ENCODE measurements around the gene CSMD2.
"Not testable (repeated sequence)": the region's sequence is repeated elsewhere in the genome, so short reads cannot be mapped to it uniquely, and the experiment has no call there.

The CSMD2 gene

DNA sequence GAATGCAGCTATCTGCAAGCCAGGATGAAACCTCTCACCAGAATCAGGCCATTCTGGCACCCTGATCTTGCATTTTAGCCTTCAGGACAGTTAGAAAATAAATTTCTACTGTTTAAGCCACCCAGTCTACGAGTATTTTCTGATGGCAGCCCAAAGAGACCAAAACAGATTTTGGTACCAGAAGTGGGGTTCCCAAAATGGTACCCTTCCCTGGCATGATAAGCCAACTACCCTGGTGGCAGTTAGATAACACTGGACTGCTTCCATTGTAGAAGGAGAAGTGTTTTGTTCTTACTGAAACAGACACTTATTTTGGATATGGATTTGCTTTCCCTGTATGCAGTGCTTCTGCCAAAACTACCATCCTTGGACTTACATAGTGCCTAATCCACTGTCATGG, 115.0 kb downstream of the CSMD2 start:
- DNase-seq = no peak

DNA sequence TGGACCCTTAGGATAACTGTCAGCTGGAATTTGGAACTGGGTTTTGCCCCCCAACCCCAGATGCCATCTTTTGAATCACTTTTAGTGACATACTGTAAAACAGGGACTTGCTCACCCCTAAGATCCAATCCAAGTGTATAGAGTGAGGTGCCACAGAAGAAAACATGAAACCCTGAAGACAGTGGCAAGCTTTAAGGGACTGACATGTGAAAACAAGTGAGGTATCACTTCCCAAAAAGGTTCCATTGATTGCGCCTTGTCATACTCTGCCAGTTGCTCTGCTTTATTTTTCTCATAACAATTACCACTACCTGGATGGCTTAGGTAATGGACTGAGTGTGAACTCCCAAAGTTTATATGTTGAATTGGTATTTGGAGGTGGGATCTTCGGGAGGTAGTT, 115.6 kb downstream of the CSMD2 start:
- DNase-seq = no peak

DNA sequence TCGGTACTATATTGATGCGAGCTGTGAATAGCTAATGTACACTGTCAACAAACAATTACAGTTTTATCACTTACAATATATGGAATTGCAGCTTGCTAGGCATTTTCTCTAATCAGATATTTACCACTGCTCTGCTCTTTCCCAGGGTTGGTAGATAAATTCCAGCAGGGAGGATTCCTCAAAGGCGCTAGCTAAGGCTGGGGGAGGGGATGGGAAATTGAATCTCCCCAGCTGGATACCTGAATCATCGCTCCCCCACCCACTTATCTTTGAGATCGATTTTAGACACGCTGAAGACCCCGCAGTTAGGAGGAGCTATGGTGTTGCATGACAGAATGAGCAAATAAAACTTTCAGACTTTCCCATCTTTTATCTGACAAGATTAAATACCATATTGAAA, 127.2 kb downstream of the CSMD2 start:
- no peak for DNase-seq

DNA sequence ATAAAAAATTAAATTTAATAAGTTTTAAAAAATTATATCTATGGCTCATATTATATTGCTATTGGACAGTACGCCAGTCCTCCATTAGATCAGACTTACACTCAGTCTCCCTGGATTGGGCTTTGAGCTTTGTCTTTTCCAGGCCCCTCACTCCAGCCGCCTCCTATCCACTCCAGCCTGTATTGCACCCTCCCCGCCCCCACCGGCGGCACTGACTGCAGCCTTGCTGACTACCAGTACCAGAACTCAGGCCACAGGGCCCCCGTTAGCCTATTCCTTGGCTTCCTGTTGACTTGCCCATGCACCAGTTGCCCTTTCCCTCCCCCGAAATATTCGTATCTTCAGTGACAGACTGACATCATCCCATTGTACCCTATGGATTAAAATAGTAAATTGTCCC, 127.9 kb downstream of the CSMD2 start:
- no peak for DNase-seq

DNA sequence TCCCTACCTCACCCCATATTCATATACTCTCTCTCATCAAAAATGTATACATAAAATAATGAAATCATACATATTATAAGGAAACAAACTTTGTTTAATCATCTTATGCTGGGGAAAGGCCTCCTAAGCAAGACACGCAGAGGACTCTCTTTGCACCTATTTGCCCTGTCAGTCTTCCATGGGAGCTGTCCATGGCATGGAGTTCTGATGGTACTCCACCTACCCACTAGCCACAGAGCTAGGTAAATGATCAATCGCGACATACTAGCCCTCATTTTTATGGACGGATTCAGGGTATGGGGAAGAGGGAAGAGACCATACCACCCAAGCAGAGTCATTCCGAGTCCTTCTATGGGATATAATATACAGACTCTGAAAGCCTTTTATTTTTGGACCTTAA, 131.0 kb downstream of the CSMD2 start:
- no peak for DNase-seq

DNA sequence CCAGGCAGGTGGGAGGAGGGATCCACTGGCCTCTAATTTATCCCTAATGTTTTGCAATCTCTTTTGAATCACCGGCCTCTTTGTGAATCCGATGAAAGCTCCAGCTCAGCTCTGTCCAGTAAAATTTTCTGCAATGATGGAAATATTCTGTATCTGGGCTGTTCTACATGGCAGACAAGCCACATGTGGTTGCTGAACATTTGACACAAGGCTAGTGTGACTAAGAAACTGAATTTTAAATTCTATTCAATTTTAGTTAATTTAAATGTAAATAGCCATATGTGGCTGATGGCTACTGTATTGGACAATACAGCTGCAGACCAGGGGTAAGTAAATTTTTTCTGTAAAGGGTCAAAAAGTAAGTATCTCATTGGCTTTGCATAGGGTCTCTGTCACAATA, 135.1 kb downstream of the CSMD2 start:
- DNase-seq = no peak

DNA sequence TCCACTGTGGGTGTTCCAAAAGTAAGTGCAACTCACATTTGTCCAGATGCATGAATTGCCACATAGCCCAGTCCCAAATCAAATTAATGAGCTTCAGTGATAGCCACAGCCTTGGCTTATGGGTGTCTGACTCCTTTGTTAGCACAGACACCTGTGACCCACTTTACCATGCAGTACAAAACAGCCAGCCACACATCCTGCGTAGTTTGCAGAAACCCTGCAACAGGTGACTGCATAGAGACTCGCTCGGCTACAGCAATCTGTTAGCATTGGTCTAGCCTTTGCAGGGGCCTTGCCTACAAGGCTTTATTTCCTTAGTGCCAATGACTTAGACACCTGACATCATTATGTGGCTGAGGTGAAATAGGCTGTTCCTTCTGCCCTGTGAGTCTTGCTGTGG, 135.5 kb downstream of the CSMD2 start:
- DNase-seq = no peak

DNA sequence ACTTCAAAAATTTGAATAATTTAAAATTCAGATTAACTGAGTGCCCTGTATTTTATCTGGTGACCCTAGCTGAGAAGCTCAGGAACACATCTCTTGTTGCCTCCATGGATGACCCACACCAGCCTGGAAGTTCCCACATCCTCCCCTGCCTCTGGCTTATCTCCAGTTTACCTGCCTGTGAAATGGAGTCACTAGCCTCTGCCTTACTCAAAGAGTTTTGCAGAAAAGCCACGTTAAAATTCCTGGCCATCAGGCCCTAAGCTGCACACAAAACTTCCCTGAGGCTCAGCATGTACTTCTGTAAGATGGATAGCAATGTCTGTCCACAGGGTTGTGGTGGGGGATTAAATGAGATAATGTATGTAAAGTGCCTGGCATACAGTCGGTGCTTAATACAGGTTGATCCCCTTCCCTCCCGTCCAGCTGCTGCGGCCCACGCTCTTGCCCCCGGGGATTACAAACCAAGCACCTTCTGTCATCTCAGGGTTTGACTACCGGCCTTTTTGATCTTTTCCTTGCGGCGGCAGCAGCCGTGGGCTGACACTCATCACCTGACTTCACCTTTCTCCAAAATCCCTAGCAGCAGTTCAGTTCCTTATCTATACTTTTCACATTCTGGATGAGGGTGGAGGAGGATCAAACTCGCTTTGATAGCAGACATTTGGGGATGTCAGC, 136.5 kb downstream of the CSMD2 start:
- DNase-seq = no peak

DNA sequence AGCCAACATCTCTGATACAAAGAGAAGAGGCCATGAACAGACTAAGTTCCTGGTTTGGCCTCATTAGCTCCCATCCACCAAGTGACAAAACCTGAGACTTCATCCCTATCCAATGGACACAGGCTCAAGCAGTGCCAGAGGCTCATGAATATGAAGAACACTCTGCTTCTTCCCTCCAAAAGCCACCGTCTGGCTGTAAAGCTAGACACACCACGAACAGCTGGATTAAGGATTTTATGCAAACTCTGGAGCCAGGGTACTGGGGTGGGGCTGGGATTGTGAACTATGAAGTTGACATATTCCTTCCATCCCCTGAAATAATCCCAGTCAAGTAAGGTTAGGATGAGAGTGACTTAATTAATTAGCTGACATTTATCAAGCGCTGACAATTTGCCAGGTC, 139.4 kb downstream of the CSMD2 start:
- DNase-seq = no peak

DNA sequence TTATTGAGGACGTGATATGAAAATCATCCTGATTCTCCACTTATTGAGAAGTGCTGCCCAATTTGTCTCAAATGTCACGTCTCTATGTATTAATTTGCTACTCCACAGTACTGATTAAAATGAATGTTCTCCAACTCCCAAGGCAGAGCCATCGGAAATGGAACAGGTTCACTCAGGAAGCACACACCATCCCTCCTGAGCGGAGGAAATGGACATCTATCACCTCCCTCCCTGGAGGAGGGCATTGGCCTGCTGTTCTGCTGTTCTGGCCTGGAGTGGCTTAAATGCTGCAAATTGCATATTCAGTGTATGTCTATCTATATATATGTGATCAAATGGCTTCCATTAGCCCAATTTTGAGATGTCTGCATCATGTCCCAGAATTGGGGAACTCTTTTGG, 140.5 kb downstream of the CSMD2 start:
- no peak for DNase-seq

DNA sequence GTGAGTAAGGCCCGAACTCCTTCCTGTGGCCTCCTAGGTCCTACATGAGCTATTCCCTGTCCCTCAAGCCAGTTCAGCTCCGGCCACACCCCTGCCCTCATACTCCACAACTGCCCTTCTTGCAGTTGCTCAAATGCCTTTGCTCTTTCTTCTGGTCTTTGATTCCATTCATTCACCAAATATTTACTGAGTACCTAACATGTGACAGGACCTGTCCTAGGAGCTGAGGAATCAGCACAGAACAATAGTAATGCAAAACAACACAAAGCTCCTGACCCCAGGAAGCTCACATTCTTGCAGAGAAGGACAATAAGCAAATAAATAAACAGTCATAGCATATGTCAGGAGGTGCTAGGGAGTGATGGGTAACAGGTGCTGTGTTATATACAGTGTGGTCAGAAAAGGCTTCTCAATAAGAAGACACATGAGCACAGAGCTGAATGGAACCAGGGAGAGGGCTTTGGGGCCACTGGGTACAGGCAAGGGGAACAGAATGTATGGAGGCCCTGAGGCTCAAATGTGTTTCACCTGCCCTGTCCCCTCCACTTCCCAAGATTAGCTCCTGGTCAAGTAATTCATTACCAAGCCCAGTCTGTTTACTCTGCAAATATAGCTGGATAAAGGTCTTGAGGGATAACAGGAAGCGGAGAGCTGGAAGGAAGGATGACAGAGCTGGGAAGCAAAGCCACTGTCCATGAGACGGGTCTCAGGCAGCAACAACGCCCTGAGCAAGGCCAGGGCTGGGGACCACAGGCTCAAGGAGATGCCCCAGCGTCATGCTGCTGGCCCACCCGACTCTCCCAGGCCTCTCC, 145.1 kb downstream of the CSMD2 start:
- DNase-seq = no peak

DNA sequence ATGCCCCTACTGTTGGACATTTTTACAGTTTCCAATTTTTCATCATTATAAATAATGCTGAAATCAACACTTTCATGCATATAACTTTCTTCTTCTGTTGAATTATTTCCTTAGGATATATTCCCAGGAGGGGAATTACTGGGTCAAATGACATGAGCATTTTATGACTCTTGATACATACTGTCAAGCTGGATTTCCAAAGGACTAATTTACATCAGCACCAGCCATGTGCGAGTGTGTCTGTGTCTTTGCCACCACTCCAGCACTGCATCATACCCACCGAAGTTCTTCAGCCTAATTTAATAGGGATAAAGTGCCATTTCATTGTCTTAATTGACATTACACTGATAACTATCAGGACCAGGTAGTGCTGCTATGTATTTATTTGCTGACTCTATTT, 146.7 kb downstream of the CSMD2 start:
- DNase-seq = no peak

DNA sequence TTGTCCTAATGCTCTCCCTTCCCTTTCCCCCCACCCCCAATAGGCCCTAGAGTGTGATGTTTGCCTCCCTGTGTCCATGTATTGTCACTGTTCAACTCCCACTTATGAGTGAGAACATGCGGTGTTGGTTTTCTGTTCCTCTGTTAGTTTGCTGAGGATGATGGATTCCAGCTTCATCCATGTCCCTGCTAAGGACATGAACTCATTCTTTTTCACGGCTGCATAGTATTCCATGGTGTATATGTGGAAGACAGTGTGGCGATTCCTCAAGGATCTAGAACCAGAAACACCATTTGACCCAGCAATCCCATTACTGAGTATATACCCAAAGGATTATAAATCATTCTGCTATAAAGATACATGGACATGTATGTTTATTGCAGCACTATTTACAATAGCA, 148.7 kb downstream of the CSMD2 start:
- not testable (repeated sequence) for DNase-seq

DNA sequence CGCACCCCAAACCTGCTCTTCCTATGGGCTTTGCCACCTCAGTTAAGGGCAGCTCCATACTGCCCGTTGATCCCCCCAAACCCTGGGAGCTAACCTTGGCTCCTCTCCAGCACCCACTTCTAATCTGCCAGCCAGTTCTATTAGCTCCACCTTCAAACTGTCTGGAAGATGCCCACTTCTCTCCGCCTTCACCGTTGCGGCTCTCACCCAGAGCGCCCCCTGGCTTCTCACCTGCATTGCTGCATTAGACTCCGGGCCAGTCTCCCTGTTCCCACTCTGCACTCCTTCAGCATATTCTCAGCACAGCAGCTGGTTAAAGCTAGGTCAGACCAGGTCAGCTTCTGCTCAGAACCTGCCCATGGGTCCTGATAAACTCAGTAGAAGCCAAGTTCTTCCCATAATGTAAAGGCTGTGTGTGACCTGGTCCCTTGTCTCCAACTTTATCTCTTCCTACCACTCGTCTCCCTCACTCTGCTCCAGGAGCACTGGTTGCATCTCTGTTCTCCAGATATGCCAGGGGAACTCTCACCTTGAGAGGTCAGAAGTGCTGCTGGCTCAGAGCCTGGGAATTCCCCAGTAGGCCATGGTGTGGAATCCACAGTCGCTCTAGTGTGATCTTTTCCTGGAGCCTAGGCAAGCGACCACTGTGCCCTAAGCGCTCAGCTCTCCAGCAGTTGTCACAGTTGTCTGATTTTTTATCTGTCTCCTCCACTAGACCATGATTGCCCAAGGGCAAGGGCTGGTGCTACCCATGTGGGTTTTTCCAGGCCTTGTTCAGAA, 150.9 kb downstream of the CSMD2 start:
- DNase-seq = peak; percentile 39

DNA sequence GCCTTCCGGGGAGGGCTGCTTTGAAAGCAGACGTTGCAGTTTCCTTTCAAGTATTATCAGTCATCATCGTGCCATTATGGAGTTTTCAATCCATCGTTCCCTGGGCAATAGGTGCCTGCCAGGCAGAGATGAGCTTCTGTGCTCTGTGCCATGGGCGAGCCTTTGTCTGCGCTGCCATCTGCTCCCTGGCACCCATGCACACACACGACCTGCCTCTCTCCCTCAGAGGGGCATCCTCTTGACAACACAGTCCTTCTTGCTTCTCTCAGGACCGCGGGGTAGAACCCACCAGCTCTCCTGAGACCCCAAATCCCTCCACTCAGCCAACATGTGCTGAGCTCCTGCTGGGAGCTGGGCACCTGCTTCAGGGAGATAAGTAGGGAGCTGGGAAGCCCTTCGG, 151.9 kb downstream of the CSMD2 start:
- DNase-seq = no peak

DNA sequence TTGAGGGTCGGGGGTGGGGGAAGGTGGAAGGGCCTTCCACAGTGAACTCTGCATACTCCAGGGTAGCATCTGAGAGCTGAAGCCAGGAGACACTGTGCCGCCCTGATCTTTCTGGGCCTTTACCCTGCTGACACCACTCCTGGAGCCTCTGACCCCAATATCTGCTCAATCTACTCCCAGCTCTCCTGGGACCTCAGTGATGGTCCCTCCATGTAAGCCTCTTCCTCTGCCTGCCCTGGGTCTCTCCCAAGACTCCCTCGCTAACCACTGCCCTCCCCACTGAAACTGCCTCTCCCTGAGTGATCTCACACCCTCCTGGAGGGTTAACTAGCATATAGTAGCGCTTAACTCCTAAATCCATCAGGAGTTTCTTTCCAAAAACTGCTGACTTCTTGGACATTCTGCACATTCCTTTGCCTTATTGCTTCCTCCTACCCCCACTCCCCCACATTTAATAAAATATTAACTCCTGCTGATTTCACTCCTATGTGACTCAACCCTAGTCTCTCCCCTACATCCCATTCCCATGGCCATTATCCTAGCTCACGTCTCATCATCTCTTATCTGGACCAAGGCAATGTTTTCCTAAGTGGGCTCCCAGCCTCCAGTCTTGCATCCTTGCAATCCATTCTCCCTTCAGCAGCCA, 155.6 kb downstream of the CSMD2 start:
- DNase-seq = no peak

DNA sequence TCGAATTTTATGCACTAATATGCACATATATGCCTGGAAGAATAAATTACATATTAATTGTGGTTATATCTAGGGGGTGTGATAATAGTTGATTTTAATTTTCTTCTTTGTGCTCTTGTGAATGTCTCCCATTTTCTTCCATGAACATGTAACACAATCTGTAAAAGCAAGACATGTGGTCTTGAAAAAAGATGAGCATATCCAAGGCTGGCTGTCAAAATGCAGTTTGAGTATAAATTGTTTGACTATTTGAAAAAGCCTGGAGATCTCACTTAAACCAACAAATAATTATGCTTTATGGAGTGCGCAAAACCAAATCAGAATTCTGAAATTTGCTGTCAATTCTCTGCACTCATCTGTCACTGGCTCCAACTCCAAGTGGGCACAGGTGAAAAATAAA, 157.3 kb downstream of the CSMD2 start:
- DNase-seq = no peak

DNA sequence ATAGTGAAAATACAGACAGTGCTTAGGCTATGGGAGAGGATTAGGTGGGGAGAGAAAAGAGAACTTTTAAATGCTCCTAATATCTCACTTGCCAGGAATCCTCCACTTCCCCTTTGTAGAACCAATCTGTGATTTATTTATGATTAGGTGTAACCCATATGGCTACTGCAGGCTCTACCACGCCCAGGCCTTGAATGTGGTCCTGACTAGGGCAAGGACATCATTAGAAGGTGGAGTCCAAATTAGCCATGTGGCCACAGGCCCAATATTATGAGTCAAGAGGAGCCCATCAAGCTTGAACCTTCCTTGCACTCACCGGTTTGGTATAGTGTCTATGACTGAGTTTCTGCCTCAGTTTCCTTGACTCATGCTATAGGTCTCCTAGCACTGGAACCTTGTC, 159.7 kb downstream of the CSMD2 start:
- no peak for DNase-seq

DNA sequence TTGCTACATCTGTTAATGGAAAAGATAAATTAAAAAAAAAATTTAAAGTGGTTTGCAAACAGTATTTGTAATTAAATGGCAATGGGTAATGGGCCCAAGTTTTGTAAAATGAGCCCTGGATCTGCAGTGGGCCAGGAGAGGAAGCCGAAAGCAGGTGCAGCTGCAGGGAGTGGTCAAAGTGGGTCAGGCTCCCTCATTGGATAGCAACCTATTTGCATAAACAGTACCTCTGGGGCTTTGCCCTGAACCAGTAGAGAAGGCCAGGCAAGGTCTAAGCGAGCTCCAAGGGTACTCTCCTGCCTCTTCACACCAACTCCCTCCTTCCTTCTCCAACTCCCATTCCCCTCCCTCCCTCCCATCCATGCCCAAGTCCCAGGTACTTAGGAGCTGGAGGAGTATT, 162.2 kb downstream of the CSMD2 start:
- no peak for DNase-seq

DNA sequence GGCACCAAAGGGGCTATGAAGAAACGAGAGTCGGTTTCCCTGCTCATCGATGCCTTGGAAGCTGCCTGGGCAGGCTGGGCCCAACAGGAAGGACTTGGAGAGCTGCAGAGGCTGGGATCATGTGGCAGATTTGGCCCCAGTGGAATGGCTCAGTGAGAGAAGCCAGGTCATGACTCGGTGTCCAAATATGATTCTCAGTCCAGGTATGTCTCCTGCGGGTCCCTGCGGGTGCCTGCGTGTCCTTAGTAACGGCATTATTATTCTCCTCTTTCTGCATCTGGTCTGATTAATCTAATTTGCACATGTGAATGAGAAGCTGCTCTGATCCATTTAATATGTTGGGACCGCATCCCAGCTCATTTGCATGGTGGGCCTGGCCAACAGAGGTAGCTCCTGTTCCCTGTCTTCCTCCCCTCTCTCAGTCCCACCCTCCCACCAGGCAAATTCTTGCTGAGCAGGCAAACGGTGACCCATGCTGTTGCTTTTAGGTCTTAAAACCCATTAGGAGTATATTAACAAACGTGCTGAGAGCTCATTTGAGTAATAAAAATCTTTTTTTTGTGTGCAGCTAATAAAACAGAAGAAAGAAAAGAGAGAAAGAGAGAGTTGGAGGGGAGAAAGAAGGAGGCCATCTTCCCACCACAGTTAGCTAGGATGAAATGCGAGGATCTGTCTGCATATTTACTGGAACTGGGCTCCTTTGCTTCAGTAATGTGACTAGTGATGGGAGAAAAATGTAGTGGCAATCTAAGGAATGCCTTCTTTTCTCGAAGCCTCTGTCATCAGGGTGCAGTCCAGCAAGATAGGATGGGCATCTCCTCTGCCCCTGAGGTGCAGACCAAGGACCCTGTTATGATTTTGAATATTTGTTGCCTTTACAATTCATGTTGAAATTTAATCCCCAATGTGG, 167.6 kb downstream of the CSMD2 start:
- no peak for DNase-seq

DNA sequence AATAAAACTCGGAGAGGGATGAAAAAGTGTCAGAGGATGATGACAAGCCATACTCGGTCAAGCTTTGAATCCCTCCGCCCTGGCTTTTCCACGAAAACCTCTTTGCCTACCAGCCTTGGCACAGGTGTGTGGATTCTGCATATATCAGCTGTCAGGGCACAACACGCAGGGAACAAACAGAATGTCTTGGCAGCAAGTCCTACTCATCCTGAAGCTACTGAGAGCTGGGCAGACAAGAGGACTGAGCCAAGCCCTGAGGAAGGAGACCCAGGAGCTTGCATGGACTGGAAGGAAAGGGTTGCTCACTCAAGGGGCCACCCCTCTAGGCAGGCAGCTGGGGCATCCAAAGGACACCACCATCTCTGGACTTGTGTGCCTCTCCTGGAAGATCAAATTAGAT, 168.7 kb downstream of the CSMD2 start:
- DNase-seq = no peak

DNA sequence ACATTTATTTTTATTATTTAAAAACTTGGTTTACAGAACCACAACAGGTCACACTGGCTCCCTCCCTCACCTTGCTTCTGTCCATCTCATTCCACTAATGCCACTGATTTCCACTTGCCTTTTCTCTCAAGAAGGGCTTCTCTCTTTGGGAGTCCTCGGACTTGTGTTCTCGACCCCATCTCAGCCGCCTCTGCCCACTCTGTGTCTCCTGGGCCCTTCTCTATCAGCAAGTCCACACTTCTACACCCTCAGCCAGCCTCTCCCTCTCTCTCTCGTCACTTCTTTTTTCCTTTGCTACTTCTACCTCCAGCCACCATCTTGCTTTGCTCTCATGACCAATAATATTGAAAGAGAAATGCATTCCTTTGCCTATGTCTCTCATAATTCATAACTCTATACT, 171.7 kb downstream of the CSMD2 start:
- DNase-seq = no peak

All from RPMI8226 (cell line).